Hematopoietic multipotent progenitor cell (in vitro differentiated cells): Measurements from ENCODE around the gene CES3. TPM values are rescaled to one million over a fixed set of nuclear protein-coding genes. Genes with fewer than 3 reads are reported as not detected.

Source experiments
- DNase-seq, 3 donors: peaks; one replicate each; pipeline ENCODE4 v3.0.0-alpha.2; 2011 to 2015; ENCODE audit warnings: low read depth in 2 of 3, low spot score in 2 of 3
- total RNA-seq: library from RNA; depleted of rRNA; stranded (reverse); fragments of >200 nt; gene quantifications from one replicate; pipeline ENCODE4 v1.2.3, GENCODE V29; 2012

The CES3 gene, protein sequence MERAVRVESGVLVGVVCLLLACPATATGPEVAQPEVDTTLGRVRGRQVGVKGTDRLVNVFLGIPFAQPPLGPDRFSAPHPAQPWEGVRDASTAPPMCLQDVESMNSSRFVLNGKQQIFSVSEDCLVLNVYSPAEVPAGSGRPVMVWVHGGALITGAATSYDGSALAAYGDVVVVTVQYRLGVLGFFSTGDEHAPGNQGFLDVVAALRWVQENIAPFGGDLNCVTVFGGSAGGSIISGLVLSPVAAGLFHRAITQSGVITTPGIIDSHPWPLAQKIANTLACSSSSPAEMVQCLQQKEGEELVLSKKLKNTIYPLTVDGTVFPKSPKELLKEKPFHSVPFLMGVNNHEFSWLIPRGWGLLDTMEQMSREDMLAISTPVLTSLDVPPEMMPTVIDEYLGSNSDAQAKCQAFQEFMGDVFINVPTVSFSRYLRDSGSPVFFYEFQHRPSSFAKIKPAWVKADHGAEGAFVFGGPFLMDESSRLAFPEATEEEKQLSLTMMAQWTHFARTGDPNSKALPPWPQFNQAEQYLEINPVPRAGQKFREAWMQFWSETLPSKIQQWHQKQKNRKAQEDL
- 4.6 TPM for total RNA-seq

- peak in 2 of 3 donors; percentile 64 to 79 for DNase-seq
These were observed at the start of gene CES3 for GRCh38 chr16:66961065-66961744. CES3 (plus strand) TSS chr16:66961266; CDS start chr16:66961308, 42 bp downstream.

DNA sequence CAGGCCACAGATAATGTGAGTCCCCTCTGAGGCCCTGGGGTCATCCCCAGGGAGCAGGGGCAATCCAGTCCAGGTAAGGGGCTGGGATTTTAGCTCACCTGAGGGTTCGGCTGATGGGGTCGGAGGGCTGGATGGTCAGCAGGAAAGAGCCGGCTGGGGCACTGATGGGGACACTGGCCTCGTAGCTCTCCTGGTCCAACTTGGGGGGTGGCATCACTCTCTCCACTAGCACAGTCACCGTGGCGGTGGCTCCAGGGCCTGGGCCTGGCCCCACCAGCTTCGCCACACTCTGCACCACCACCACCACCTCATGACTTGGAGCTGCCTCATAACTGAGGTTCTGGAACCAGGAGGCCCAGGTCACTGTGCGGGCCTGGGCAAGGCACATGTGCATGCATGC lies 49.3 kb upstream of the CES3 start:
- no peak for DNase-seq

GRCh38 chr16:66913081-66913480 lies 48.0 kb upstream of the CES3 start:
- DNase-seq, result no peak

GRCh38 chr16:66913711-66914110 lies 47.4 kb upstream of the CES3 start:
- no peak for DNase-seq

DNA sequence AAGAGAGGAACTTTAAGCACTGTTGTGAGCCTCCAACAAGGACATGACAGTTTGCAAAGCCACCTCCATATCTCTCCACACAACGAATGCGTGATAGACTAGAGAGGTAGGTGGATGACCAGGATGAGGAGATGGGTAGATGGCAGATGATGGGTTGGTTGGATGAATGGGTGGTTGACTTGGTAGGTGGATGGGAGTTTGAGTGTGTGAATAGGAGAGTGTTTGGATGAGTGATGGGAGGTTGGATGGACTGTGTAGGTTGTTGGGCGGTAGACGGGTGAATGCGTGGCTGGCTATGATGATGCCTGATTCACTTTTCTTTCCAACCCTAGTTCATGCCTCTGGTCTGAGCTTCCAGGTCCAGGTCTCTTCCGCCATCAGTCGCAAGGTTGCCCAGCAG lies 46.5 kb upstream of the CES3 start:
- no peak for DNase-seq

DNA sequence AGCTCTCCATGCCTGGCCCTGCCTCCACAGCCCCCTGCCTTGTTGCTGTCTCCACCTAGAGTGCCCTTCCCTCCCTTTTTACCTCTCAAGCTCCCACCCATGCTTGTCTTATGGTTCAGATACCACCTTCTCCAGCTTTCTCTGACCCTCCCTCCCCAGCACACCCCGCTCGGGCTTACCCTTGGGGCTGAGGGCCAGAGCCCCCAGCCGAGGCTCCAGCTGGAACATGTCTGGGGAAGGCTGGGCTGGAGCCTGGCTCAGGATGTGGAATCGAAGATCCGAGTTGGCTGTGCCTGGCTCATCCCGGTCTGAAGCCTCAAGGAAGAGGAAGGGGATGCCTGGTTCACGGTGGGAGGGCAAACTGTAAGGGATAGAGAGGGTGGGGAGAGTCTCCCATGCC lies 46.0 kb upstream of the CES3 start:
- no peak for DNase-seq

DNA sequence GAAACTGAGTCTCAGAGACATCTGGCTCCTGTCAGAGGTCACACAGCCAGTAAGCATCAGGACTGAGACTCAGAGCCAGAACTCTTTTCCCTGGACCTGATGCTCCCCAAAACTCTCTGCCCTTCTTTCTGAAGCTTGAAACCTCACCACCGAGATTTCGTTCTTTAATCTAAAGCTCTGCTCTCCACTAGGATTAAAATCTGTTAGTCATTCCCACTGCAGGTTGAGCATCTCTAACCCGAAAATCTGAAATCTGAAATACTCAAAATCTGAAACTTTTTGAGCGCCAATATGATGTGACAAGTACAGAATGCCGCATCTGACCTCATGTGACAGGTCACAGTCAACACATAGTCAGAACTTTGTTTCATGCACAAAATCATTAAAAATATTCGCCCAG lies 44.5 kb upstream of the CES3 start:
- no peak for DNase-seq

GRCh38 chr16:66917741-66918140 lies 43.3 kb upstream of the CES3 start:
- DNase-seq, result no peak

DNA sequence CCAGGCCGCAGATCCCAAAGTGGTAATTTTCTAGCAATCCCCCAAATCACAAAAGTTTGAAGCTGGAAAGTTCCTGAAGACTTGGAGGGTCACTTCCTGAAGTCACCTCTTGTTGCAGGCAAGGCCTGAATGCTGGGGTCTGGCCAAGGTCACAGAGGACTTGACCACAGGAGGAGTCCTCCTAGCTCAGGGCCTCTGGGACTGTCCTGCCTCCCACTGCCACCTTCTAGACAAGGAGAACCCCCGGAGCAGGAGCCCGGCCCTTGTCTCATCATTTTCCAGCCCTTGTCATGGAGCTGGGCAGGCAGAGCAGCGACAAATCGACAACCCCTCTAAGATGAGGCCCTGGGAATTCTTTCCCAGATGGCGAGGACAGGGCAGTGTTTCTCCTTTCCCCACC lies 42.7 kb upstream of the CES3 start:
- no peak for DNase-seq

- DNase-seq, result no peak
These were observed 42.1 kb upstream of the CES3 start, which contains the start of gene CDH16 for GRCh38 chr16:66918803-66919568. CDH16 (minus strand) TSS chr16:66918885; CDS start chr16:66918065, 820 bp downstream.

DNA sequence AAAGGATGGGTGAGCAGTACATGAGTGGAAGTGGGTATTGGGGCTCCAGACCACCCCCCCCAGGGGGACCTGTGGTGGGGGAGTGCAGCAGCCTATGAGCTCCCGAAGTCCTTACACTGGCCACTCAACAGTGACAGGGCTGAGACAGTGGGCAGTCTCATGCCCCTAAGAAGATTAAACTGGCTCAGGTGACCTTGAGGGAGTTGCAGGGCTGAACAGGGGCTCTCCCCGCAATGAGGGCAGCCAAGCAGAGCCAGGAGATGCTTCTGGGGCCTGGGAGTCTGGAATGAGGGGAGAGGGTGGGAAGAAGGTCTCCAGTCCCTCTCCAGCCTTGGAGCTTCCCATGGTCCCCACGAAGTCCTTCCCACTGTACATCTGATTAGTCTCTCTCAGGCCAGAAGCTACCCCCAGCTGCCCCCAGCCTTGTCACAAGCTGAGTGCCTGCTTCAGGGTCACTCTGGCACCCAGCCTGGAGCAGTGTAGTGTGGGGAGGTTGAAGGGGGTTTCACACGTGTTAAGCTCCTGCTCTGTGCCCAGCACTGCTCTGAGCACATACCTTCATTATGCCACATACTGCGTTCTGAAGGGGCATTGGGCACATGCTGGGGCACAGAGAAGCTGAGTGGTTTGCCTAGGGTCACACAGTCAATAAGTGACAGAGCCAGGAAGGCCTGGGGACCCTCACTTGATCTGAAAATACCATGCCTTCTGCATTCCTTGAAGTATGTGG lies 41.3 kb upstream of the CES3 start:
- no peak for DNase-seq

DNA sequence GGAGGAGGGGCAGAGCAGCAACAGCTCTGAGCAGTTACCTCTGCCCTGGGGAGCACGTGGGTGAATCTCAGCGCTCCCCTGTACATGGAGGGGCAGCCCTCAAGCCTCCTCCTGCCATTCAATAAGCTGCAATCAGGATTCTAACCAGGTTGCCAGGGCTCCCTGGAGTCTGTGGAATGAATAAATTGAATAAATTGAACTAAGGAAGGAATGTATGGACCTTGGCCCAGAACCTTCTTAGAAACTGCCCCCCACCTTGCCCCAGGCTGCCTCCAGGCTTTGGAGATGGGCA lies 40.8 kb upstream of the CES3 start:
- DNase-seq, result no peak

GRCh38 chr16:66920924-66921680 lies 40.0 kb upstream of the CES3 start:
- DNase-seq, result no peak

GRCh38 chr16:66921729-66922450 lies 39.2 kb upstream of the CES3 start:
- no peak for DNase-seq

DNA sequence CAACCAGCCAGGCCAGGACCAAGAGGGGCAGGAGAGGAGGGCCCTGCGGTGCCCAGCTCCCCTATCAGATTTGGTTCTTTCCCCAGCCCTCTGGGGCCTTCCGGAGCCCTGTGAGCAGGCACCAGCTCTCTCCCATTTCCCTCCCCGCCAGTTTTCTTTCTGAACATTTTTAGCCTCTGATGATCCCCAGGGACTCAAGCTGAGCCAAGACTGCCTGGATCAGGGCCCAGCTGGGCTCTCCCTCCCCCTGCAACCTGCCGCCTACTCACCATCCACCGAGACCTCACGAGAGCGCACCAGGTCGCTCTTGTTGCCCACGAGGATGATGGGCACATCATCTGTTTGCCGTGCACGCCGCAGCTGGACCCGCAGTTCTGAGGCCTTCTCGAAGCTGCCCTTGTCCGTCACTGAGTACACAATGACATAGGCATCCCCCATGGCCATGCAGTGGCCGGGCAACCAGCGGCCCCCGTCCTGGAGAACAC lies 37.8 kb upstream of the CES3 start:
- no peak for DNase-seq

DNA sequence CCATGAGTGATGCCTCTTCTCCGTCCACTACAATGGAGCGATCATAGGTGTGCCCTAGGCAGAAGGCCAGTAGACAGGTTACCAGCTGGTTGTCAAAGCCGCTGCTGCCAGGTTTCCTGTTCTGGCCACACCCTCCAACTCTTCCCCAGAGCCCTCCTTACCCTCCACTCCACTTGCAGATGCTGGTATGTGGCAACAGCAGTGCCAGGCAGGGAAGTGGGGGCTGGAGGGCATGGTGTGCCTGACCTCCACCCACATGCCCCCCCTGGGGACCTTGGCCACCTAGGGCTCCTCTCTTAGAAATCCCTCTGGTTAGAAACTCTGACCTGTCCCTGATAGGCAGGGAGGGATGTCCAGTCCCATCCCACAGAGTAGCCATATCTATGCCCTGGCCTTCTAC lies 37.2 kb upstream of the CES3 start:
- no peak for DNase-seq

GRCh38 chr16:66924527-66925321 lies 36.3 kb upstream of the CES3 start:
- peak in 1 of 3 donors; percentile 34 for DNase-seq

DNA sequence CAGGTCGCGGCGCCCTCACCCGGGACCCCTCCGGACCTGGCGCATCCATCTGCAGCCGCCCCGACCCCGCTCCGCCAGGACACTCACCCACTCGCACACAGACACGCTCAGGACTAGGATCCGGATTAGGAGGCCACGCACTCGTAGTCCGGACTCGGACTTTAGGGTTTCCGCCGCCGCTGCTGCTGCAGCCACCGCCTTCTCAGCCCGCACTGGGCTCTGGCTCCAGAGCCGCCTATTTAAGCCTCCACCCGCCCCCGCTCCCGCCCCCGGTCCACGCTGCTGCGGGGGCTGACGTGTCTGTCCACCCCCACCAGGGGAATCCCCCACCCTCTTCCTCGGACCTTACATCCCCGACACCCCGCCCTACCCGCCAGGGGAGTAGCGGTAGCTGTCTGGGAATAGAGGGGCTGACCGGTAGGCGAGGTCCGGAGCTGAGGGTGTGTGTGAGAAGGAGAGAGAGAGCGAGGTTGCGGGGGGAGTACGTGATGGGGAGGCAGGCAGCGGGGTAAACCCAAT lies 35.7 kb upstream of the CES3 start, which contains the start of gene RRAD:
Gene RRAD, minus strand, starts transcription at position 214 of the 519 bp plus-strand sequence. CDS start 356 bp downstream, outside the sequence.
- no peak for DNase-seq
